Hematopoietic multipotent progenitor cell treated with erythropoietin and hydrocortisone succinate and interleukin-3 and kit ligand, for 4 days (in vitro differentiated cells): ENCODE measurements around the gene CD19.
"Not testable (repeated sequence)": the region's sequence is repeated elsewhere in the genome, so short reads cannot be mapped to it uniquely, and the experiment has no call there.

Source experiments
- DNase-seq: peaks from one replicate; pipeline ENCODE4 v3.0.0-alpha.2; 2015

The CD19 gene

DNA sequence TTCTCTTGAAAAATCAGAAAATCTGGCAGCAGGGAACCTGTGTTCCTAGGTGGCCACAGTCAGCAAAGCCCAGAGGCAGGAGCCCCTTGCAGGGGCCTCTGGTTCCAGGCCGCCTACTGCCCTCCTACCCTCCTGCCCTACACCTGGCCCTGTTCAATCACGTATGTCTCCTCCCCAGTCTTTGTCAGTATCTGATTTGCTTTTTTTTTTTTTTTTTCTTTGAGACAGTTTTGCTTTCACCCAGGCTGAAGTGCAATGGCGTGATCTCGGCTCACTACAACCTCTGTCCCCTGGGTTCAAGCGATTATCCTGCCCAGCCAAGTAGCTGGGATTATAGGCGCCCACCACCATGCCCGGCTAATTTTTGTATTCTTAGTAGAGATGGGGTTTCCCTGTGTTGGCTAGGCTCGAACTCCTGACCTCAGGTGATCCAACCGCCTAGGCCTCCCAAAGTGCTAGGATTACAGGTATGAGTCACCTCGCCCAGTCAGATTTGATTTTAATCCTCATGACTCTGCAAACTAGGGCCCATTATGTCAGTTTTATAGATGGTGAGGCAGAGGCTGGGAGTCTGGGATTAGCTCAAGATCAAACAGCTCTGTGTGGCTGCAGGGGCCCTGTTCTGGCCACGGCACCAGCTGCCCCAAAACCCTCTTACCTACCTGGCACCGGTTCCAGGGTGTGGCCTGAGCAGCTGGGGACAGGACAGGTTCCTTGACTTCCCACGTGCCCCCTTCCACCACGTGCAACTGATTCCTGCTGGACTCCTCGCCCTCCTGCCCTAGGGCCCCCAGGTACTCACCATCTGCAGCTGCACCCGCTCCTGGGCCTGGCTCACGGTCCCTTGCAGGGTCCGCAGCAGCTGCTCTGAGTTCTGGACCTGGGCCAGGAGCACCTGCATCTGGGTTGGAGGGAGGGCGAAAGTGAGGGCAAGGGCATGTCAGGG lies 21.4 kb upstream of the CD19 start:
- DNase-seq = no peak

DNA sequence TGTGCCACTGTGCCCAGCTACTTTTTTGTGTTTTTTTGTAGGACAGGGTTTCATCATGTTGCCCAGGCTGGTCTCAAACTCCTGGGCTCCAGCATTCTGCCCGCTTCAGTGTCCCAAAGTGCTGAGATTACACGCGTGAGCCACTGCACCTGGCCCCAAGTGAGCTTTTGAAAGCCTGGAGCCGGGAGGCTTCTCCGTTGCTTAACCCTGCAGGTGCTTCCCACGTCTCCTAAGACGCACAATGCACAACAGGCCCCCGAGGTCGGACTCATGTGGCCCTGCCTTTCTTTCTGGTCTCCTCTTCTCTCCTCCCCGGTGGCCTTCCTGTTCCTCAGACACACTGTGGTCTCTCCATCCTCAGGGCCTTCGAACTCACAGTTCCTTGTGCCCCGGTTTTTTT lies 19.2 kb upstream of the CD19 start:
- DNase-seq = no peak

DNA sequence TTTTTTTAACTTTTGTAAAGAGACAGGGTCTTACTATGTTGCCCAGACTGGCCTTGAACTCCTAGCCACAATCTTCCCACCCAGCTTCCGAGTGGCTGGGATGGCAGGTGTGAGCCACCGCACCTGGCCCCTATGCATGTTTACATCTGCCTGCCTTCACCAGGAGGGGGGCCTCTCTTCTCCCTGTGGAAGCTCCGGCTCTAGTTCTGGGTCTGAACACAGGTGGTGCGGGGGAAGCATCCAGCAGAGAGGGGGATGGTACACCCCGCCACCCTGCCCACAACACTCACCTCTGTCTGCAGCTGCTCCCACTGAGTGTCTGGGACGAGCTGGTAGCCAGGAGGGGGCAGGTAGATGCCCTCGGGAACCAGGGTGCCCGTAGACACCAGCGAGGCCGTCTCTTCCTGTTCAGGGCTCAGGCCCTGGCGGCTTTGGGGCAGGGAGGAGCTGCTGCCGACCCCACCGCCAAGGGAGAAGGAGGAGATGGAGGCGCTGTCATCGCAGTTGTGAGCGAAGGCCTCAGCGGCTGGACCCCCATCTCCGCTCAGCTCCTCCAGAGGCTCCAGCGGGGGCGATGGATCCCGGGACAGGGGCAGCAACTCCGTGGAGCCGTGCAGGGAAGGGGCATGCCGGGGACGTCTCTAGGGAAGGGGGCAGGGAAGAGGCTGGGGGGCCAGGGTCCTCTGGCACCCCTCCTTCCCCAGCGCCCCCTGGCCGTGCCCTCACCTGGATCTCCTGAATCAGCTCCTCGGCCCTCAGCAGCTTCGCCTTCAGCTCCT lies 17.6 kb upstream of the CD19 start:
- no peak for DNase-seq

DNA sequence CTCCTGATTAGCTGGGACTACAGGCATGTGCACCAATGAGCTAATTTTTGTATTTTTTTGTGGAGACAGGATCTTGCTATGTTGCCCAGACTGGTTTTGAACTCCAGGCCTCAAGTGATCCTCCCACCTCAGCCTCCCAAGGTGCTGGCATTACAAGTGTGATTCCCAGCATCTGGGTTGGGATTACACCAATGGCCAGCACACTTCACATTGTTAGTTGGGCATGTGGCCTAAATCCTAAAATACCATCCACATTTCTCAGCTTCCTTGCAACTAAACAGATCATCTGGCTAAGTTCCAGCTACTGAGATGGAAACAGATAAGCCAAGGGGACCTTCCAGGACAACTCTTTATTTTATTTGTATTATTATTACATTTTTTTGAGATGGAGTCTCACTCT lies 16.6 kb upstream of the CD19 start:
- no peak for DNase-seq

DNA sequence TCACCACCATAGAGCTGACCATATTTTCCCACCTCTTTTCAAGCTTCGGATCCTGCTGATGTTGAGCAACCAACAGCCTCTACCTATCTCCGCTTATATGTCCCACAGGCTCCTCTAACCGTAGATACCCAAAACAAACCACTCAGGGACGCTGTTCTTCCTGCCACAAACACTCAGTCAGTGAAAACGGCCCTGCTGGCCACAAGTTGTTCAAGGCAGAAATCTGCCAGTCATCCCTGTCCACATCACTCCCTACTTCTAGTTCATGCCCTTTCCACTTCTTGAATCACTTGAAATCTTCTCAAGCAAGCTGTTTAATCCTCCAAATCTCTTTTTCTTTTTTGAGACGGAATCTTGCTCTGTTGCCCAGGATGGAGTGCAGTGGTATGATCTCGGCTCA lies 14.7 kb upstream of the CD19 start:
- DNase-seq = peak; percentile 30

DNA sequence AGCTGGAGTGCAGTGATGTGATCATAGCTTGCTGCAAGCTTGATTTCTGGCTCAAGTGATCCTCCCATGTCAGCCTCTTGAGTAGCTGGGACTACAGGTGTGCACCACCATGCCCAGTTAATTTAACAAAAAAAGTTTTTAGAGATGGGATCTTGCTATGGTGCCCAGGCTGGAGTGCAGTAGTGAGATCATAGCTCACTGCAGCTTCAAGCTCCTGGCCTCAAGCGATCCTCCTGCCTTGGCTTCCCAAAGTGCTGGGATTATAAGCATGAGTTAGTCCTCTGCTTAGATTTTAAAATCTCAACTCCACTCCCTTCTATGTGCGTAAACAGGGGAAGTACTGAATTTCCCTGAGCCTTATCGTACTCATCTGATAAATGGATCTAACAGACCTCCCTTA lies 13.1 kb upstream of the CD19 start:
- no peak for DNase-seq

DNA sequence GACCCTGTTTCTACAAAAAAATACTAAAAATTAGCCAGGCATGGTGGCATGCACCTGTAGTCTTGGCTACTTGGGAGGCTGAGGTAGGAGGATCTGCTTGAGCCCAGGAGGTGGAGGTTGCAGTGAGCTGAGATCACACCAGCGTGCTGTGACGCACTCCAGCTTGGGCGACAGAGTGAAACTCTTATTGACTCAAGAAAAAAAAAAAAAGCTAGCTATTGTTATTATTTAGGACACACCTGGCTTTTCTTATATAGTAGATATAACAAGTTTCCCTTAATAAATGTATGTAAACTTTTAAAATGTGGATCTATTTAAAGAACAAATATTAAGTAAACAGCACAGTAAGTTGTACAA lies 8.6 kb upstream of the CD19 start:
- DNase-seq = no peak

DNA sequence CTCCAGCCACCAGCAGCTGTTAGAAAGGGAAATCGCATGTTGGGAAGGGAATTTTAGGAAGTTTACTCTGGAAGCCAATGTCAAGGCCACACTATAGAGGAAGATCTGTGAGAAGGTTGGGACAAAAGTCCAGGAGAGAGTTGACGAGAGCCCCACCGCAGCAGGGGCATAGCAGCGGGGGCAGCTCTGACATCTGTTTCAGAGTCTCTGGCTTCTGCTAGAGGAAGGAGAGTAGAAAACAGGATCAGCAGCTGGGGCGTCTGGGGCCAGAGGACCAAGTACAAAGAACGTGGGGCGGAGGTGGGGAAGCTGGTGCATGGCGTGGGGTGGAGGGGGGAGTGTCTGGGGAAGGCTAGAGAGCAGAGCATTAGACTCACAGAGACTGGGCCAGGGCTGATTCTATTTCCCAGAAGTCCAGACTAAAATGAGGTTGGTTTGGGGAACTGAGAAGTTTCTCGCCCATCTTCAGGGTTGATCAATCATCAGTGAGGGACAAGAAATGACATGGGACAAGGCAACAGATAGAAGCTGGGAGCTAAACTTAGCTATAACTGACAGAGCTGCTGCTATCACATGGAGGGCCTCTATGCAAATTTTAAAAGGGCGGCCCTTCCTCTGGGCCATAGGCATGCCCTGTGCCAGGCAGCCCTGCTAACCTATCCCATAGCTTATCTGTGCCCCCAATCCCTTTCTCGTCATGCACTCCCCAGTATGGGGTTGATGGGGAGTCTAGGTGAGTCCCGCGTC lies 7.9 kb upstream of the CD19 start:
- peak; percentile 50 for DNase-seq

DNA sequence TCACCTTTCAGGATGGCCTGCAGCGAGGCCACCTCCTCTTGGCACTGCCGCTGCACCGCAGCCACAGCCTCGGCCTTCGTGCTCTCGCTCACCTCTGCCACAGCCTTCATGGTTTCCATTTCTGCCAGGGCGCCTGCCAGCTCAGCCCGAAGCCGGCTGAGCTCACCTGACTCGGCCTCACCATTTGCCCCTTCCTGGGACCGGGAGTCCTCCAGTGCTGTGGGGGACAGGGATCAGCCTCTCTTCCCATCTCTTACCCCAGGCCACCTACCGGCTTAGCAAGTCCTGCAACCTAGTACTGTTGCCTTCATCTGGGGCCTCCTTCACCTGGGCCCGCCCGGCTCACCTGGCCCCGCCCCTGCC lies 7.4 kb upstream of the CD19 start:
- no peak for DNase-seq

DNA sequence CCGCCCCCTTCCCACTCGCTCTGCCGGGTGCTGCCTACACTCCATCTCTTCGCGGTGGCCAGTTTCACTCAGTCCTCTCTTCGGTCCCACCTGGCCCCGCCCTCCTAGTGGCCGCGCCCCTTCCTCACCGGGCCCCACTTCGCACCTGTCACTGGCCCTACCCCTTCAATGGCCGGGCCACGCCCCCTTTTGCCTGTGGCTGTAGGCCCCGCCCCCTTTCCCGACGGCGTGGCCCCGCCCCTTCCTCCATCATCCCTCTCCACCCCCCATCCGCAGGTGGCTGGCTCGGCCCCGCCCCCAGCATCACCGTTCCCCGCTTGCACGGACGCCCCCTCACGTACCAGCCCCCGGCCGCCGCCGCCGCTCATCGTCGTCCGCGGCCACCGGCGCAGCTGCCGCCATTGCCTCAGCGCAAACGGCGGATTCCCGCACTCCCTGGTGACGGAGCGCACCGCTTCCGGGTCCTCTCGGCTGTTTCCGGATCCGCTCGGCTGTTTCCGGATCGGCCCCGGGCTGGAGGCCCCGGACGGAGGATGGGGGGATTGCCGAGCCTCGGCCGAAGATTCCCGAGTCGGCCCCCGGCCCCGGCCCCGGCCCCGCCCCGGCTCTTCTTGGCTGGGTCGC lies 6.9 kb upstream of the CD19 start, which contains the start of gene RABEP2:
Gene RABEP2 (minus strand): TSS at position 477 of the 624 bp plus-strand sequence. CDS start 75 bp downstream, at position 402.
- peak; percentile 96 for DNase-seq

DNA sequence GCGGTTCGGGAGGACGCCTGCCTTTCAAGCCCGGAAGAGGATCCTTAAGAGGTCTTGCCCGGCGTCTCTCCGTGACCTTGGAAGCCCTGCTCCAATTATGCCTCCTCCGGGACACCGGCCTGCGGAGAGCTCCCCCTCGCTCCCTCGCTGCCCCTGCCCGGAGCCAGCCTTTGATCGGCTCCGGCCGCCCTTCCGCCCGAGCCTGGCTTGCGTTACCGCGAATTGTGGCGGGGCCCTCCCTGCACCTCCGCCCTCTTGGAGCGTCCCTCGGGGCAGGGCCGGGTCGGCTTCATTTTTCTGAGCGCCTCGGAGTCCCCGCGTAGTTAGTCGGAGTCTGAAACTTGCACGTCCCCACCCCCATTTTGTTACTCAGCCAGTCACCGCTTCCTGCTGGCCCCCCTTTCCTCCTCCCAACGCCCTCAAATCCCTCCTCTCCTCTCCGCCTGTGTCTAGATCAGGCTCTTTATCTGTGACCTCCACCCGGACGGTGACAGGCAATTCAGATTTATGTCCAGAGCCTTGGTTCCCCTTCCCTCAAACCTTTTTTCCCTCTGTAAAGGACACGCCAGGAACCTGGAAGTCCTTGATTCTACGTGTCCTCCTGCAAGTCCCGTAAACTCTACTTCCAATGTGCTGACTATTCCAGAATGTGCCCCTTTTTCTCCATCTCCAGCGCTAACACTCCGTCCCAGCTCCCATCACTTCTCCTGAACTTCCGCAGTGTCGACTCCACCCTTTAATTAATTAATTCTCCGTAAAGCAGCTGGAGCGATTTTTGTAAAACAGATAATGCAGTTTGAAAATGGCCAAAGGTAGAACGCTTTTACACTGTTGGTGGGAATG lies 6.2 kb upstream of the CD19 start:
- DNase-seq = peak; percentile 97

DNA sequence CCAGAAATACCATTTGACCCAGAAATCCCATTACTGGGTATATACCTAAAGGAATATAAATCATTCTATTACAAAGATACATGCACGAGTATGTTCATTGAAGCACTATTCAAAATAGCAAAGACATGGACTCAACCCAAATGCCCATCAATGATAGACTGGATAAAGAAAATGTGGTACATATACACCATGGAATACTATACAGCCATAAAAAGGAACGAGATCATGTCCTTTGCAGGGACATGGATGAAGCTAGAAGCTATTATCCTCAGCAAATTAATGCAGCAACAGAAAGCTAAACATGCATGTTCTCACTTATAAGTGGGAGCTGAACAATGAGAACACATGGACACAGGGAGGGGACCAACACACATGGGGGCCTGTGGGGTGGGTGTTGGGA lies 5.5 kb upstream of the CD19 start:
- not testable (repeated sequence) for DNase-seq

DNA sequence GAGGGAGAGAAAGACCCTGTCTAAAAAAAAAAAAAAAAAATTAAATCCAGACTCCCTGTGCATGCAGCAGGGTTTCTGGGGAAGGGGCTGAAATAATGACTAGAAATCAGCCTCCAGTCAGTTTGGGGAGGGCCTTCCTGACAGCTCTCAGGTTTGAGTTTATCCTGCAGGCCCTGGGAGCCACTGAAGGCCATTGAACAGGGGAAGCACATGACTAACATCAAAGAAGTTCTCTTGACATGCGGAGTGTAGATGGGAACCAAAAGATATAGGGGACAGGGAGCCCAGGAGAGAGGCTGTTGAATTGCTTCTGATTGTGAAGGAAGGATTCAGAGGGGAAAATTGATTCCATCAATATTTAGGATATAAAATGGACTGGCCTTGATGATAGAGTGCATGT lies 4.0 kb upstream of the CD19 start:
- no peak for DNase-seq

DNA sequence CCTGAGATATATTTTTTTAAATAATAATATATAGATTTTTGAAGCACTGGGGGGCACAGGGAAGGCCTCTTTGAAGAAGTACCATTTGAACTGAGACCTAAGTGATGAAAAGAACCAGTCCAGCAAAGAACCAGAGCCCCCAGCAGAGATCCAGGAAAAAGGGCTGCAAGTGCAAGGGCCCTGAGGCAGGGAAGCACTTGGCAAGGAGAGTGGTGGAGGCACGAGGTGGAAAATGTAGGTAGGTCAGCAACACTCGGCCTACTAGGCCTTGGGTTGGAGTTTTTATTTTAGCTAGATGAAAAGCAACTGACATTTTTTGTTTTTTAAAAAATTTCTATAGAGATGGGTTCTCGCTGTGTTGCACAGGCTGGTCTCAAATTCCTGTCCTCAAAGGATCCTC lies 1.6 kb upstream of the CD19 start:
- no peak for DNase-seq

DNA sequence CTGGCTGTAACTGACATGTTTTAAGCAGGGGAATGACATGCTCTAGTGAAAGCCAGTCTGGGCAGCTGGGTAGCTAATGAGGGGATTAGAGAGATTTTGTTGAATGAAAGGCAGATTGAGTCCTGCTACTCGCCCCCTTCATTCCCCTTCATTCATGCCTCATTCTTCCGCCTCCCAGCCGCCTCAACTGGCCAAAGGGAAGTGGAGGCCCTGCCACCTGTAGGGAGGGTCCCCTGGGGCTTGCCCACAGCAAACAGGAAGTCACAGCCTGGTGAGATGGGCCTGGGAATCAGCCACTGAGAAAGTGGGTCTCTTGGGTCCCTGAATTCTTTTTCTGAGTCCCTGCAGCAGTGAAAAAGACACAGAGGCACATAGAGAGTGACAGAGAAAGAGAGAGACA lies 1.1 kb upstream of the CD19 start:
- DNase-seq = peak; percentile 52

DNA sequence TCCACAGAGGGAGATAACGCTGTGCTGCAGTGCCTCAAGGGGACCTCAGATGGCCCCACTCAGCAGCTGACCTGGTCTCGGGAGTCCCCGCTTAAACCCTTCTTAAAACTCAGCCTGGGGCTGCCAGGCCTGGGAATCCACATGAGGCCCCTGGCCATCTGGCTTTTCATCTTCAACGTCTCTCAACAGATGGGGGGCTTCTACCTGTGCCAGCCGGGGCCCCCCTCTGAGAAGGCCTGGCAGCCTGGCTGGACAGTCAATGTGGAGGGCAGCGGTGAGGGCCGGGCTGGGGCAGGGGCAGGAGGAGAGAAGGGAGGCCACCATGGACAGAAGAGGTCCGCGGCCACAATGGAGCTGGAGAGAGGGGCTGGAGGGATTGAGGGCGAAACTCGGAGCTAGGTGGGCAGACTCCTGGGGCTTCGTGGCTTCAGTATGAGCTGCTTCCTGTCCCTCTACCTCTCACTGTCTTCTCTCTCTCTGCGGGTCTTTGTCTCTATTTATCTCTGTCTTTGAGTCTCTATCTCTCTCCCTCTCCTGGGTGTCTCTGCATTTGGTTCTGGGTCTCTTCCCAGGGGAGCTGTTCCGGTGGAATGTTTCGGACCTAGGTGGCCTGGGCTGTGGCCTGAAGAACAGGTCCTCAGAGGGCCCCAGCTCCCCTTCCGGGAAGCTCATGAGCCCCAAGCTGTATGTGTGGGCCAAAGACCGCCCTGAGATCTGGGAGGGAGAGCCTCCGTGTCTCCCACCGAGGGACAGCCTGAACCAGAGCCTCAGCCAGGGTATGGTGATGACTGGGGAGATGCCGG lies 769 bp downstream of the CD19 start:
- no peak for DNase-seq

DNA sequence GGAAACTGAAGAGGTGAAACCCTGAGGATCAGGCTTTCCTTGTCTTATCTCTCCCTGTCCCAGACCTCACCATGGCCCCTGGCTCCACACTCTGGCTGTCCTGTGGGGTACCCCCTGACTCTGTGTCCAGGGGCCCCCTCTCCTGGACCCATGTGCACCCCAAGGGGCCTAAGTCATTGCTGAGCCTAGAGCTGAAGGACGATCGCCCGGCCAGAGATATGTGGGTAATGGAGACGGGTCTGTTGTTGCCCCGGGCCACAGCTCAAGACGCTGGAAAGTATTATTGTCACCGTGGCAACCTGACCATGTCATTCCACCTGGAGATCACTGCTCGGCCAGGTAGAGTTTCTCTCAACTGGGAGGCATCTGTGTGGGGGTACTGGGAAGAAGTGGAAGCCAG lies 1.4 kb downstream of the CD19 start:
- no peak for DNase-seq

DNA sequence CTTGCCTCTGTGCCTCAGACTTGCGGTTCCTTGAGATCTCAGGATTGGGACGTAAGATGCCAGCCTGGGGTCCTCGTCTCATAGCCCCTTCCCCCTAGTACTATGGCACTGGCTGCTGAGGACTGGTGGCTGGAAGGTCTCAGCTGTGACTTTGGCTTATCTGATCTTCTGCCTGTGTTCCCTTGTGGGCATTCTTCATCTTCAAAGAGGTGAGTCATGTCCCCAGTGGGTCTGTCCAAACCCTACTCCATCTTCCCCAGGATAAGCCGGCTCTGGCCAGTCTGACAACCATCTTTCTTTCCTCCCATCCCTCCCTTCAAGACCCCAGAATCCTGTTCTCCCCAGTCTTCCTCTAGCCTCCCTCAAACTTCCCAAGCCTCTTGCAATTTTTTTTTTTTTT lies 3.6 kb downstream of the CD19 start:
- DNase-seq = peak; percentile 30

DNA sequence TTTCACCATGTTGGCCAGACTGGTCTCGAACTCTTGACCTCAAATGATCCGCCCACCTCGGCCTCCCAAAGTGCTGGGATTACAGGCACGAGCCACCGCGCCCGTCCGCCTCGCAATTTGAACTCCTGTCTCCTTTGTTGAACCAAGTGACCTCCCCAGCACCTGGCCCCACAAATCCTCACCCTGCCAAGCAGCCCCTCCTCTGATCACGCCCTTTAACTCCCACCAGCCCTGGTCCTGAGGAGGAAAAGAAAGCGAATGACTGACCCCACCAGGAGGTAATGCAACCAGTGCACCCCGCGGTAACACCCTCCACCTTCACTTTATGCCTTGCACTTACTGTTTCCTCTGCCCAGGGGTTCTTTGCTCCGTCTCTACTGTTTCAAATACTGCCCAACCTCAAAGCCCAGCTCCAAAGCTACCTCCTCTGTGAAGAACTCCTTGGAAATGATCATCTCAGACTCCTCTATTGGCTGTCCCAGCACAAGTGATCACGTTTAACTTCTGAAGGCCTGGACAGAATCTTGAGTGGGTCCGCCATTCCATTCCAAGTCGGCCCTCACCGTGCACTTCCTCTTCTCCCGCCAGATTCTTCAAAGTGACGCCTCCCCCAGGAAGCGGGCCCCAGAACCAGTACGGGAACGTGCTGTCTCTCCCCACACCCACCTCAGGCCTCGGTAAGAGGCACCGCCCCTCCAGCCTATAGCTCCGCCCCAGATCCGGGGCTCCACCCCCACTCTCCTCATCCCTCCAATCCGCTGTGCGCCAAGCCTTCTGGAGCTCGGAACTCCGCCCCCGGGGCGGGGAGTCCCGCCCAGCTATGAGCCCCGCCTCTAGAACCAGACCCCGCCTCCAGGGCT lies 4.4 kb downstream of the CD19 start:
- peak; percentile 96 for DNase-seq

DNA sequence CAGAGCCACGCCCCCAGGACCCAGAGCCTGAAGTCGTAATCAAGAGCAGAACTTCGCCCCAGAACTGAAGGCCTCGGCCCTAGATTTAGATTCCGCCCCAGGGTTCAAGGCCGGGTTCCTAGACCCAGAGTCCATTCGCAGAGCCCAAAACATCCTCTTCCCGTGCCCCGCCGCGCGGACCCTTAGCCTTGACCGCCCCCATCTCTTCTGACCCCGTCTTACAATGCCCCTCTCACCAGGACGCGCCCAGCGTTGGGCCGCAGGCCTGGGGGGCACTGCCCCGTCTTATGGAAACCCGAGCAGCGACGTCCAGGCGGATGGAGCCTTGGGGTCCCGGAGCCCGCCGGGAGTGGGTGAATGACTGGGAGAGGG lies 5.0 kb downstream of the CD19 start:
- DNase-seq = no peak
